Vagina (tissue), 2 donors: Measurements from ENCODE around the gene NAV2.

Experiments used
- CTCF ChIP-seq, 3 experiments: fragments of 450-650 bp in 2 of 3; fragments of 200-600 bp in 1 of 3; sonication (generic) in 1 of 3; IDR thresholded peaks; one replicate each; pipeline ENCODE4 v1.5.1; 2017 to 2019; ENCODE audit warnings: antibody characterized with exemption in 3 of 3, mild to moderate bottlenecking in 2 of 3, moderate library complexity in 2 of 3
- POLR2AphosphoS5 ChIP-seq, 2 donors: sonication (generic); formaldehyde crosslinking; IDR thresholded peaks; one replicate each; pipeline ENCODE4 v1.9.0; 2017; ENCODE audit warnings: antibody characterized with exemption in 2 of 2, mild to moderate bottlenecking in 2 of 2, low read depth in 1 of 2; ENCODE audit not compliant: insufficient read depth in 1 of 2

GRCh38 chr11:19892387-19892786 is 179.8 kb downstream of the NAV2 start:
- TF ChIP-seq CTCF (IDR thresholded peaks at IDR 0.05) (no peak), POLR2AphosphoS5 (IDR thresholded peaks at IDR 0.05; ENCODE audit: insufficient read depth in 1 of 2, low read depth in 1 of 2) (no peak)
